ENCODE data around the gene ENKUR.
"Not testable (repeated sequence)": the region's sequence is repeated elsewhere in the genome, so short reads cannot be mapped to it uniquely, and the experiment has no call there.

ENKUR gene

GRCh38 chr10:25023278-25023677, 7.3 kb upstream of the ENKUR start:
- DNase-seq (ENCODE audit: low read depth, low spot score), result peak; percentile 74

- DNase-seq (ENCODE audit: low read depth, low spot score), result no peak
Measured at GRCh38 chr10:25018703-25019102, 2.7 kb upstream of the ENKUR start.

- no peak for DNase-seq (ENCODE audit: low read depth, low spot score)
Measured at GRCh38 chr10:25017661-25018060, 1.7 kb upstream of the ENKUR start.

GRCh38 chr10:25017154-25017590, 1.2 kb upstream of the ENKUR start:
- DNase-seq (ENCODE audit: low read depth, low spot score), result peak; percentile 7

- DNase-seq (ENCODE audit: low read depth, low spot score), result peak; percentile 98
Measured at GRCh38 chr10:25016376-25017153, 607 bp upstream of the ENKUR start, which contains the start of gene THNSL1. Gene THNSL1, plus strand, starts transcription at chr10:25016612. Its CDS starts 6,612 bp downstream, at chr10:25023224.

GRCh38 chr10:25014579-25014978, 1.4 kb downstream of the ENKUR start:
- DNase-seq (ENCODE audit: low read depth, low spot score), result no peak

- DNase-seq (ENCODE audit: low read depth, low spot score), result not testable (repeated sequence)
Measured at GRCh38 chr10:25011591-25011990, 4.4 kb downstream of the ENKUR start.

GRCh38 chr10:24998044-24998443, 17.9 kb downstream of the ENKUR start:
- DNase-seq (ENCODE audit: low read depth, low spot score), result no peak

- no peak for DNase-seq (ENCODE audit: low read depth, low spot score)
Measured at GRCh38 chr10:24995072-24995471, 20.9 kb downstream of the ENKUR start.

- DNase-seq (ENCODE audit: low read depth, low spot score), result no peak
Measured at GRCh38 chr10:24993237-24993958, 22.6 kb downstream of the ENKUR start.

GRCh38 chr10:24992512-24993133, 23.3 kb downstream of the ENKUR start:
- no peak for DNase-seq (ENCODE audit: low read depth, low spot score)

GRCh38 chr10:24991298-24991697, 24.7 kb downstream of the ENKUR start:
- no peak for DNase-seq (ENCODE audit: low read depth, low spot score)

- DNase-seq (ENCODE audit: low read depth, low spot score), result no peak
Measured at GRCh38 chr10:24989867-24990266, 26.1 kb downstream of the ENKUR start.

GRCh38 chr10:24988831-24989640, 26.9 kb downstream of the ENKUR start:
- DNase-seq (ENCODE audit: low read depth, low spot score), result no peak

GRCh38 chr10:24984906-24985305, 31.1 kb downstream of the ENKUR start:
- DNase-seq (ENCODE audit: low read depth, low spot score), result no peak

GRCh38 chr10:24983946-24984345, 32.0 kb downstream of the ENKUR start:
- DNase-seq (ENCODE audit: low read depth, low spot score), result no peak

- no peak for DNase-seq (ENCODE audit: low read depth, low spot score)
Measured at GRCh38 chr10:24983130-24983529, 32.8 kb downstream of the ENKUR start.

GRCh38 chr10:24982319-24983112, 33.4 kb downstream of the ENKUR start:
- no peak for DNase-seq (ENCODE audit: low read depth, low spot score)

- DNase-seq (ENCODE audit: low read depth, low spot score), result no peak
Measured at GRCh38 chr10:24981161-24981710, 34.7 kb downstream of the ENKUR start.

GRCh38 chr10:24979685-24980084, 36.3 kb downstream of the ENKUR start:
- DNase-seq (ENCODE audit: low read depth, low spot score), result no peak

Data from smooth muscle cell of the brain vasculature (primary cell).